Measurements from ENCODE around the gene HOXA7.

- TF ChIP-seq EZH2 (IDR thresholded peaks at IDR 0.05; ENCODE audit: borderline replicate concordance, low read depth, low read length, severe bottlenecking) (no peak), CTCF (IDR thresholded peaks at IDR 0.05; ENCODE audit: borderline replicate concordance, extremely low read depth, low read length, poor library complexity, severe bottlenecking) (no peak)
Measured at GRCh38 chr7:27132978-27133377, 23.5 kb downstream of the HOXA7 start.
